Activated CD4-positive, alpha-beta T cell treated with anti-CD3 and anti-CD28 coated beads, Interleukin-2, amount 50 U/mL, for 48 hours (primary cell): ENCODE measurements around the gene NAMPT.
"Not testable (repeated sequence)": the region's sequence is repeated elsewhere in the genome, so short reads cannot be mapped to it uniquely, and the experiment has no call there.

Experiments
- DNase-seq, 2 experiments: peaks; one replicate each; pipeline ENCODE4 v3.0.0-alpha.2; 2020

Gene NAMPT

GRCh38 chr7:106298631-106299030, 13.8 kb upstream of the NAMPT start:
- not testable (repeated sequence) for DNase-seq

DNA sequence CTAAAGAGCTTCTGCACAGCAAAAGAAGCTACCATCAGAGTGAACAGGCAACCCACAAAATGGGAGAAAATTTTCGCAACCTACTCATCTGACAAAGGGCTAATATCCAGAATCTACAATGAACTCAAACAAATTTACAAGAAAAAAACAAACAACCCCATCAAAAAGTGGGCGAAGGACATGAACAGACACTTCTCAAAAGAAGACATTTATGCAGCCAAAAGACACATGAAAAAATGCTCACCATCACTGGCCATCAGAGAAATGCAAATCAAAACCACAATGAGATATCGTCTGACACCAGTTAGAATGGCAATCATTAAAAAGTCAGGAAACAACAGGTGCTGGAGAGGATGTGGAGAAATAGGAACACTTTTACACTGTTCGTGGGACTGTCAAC, 13.4 kb upstream of the NAMPT start:
- DNase-seq: not testable (repeated sequence)

DNA sequence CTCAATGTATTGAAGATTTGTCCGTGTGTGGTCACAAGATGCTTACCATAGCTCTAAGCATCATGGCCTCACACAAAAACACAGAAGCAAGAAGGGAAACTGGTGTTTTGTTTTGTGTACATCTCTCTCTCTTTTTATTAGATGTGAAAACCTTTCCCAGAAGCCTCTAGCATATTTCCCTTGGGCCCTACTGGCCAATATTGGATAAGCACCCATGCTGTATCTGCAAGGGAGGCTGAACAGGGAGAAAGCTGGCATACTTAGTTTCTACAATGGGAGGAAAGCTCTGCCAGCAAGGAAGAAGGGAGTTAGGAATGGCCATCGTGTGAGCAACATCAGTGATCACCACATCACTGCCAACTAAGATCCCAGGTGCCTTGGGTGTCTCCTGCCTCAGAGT, 9.6 kb upstream of the NAMPT start:
- DNase-seq: no peak

- no peak for DNase-seq
Measured at GRCh38 chr7:106291247-106291646, 6.5 kb upstream of the NAMPT start.

GRCh38 chr7:106290319-106290718, 5.5 kb upstream of the NAMPT start:
- DNase-seq: no peak

GRCh38 chr7:106289848-106290247, 5.1 kb upstream of the NAMPT start:
- no peak for DNase-seq

- DNase-seq: no peak
Measured at GRCh38 chr7:106288263-106288662, 3.5 kb upstream of the NAMPT start.

DNA sequence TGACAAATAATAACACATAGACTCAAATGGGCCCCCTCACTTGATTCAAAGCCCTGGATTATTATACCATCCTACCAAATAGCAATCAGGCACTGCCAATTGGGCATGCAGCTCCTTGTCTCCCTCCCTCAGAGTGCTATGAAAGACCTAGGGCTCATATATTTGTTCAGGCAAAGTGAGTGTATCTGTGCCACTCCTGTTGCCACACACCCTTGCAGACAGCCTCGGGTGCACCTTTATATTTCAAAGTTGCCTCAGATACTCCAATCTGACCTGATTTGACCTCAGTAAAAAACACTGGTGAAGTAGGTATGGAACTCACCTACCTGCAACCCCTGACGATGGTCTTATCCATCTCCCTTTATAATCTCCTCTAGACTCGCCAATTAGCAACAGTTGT, 3.0 kb upstream of the NAMPT start:
- DNase-seq: no peak

DNA sequence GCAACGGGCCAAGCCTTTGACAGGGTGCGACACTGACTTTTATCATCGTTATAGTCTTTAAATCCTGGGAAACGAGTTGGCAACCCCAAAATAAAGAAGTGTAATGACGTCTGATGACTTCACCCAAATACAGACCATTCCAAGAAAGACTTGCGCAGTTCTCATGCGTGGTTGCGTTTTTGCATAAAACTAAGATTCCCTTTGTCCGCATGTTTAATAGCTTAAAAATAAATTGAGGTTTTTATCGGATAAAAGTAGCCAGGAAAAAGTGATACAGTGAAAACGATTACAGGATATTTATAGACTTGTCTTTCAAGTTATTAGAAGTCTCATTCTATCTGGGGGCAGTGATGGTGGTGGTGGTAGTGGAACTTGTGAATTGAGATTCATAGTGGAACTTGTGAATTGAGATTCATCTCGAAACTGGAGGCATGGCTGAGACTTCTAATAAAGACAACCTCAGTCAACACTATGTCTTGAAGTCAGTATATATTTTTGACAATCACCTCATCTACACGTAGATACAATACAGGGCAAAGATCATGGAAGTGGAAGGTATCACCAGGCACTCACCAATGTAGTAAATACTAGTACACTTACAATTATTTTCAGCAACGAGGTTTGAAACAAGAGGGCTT, 1.2 kb upstream of the NAMPT start:
- DNase-seq: peak in 1 of 2 experiments; percentile 46

DNA sequence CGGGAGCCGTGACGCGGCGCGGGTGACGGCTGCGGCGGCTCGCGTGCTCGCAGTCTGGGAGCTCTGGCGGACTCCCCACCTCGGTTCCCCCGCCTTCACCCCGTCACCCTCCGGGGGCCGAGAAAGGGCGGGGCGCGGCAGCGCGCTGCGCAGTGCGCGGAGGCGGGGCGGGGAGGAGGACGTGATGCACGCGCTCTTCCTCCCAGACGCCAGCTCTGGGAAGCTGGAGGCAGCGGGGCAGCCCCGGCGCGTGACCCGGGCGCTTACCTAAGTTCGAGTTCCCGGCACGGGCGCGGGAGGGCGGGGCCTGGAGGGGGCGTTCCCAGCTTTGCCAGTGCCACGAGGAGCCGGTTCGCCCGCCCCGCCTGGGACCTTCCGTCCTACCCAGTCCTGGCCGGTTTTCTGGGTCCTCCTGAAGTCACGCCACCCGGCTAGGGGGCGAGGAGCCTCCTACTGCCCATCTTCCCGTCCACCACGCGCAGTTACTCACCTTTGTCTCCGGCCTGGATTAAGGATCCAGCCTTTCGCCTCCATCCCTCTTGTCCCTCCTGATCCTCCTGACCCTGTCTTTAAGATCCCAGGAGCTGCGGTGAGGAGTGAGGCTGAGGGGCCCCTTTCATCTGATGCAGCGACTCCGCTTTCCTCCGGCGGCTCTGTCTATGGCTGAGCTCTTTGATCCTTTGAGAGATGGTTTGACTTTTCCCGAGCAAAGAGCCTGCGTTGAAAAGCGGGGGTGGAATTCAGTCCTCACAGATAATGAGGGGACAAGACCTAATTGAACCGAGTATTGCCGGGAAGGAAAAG, 470 bp upstream of the NAMPT start:
- DNase-seq: peak; percentile 100

- peak; percentile 53 to 55 for DNase-seq
Measured at GRCh38 chr7:106283831-106284713, 711 bp downstream of the NAMPT start.

- no peak for DNase-seq
Measured at GRCh38 chr7:106283501-106283830, 1.3 kb downstream of the NAMPT start.

- DNase-seq: no peak
Measured at GRCh38 chr7:106282852-106283251, 1.9 kb downstream of the NAMPT start.

- DNase-seq: no peak
Measured at GRCh38 chr7:106282390-106282789, 2.4 kb downstream of the NAMPT start.

DNA sequence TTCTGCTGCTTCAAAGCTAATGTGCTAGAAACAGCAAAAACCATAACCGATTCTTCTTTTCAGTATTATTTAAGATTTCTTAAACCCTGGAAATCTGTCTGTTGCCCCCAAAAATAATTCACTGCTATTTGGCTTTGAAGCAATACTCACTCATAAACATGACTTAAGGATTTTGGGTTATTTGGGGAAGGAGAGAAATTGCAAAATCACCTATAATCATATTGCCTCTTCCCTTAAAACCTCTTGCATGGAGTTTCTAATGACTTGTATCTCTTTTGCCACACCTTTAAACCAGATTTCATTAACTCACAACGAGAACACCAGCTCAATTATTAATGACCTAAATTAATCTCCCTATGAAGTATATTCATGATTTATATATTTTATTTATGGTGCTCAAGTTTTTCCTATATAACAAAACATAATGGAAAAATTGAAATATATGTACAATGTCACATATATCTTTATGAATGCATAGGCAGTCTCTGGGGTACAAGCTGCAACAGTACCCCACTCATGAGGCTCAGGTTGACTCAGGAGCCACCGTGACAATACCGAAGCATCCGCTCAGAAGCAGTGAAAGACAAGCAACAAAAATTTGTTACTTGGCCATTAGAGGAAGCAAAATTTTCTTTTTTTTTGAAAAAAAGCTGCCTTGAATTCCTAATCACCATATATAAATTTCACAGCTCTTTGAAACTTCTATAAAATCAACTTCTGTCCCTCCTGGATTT, 3.0 kb downstream of the NAMPT start:
- DNase-seq: no peak

DNA sequence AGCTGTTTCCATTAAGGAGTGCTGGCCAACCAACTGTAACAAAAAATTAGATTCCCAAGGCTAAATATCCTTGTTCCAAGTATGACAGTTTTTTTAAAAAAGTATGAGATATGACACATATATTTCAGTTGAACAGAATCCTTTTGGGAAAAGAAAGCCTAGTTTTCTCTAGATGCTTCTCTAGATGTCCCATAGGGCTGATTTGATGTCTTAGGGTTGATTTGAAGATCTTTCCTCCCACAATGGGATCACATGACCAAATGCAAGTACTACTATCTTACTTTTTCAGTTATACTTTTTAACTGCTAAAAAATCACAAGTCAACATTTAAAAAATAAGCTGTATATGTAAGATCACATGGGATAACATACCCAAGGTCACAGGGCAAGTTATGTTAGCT, 3.7 kb downstream of the NAMPT start:
- DNase-seq: no peak

- DNase-seq: peak; percentile 32 to 53
Measured at GRCh38 chr7:106279425-106280197, 5.2 kb downstream of the NAMPT start.

- DNase-seq: no peak
Measured at GRCh38 chr7:106278695-106279094, 6.1 kb downstream of the NAMPT start.

DNA sequence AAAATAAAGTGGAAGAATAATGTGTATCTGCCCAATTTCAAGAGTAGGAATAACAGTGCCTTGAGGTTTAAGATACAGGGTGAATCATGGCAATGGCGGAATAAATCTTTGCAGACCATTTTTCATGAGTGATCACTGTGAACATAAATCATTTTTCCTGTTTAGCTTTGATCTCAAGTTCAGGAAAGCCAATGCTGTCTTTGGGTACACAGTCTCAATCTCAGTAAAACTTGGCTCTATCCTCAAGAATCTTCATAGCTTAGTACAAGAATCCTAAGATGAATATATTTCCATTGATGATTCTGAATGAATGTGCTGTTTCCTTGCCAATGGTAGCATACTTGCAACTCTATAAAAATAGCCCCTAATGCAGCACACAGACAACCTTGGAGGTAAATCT, 6.8 kb downstream of the NAMPT start:
- DNase-seq: no peak

DNA sequence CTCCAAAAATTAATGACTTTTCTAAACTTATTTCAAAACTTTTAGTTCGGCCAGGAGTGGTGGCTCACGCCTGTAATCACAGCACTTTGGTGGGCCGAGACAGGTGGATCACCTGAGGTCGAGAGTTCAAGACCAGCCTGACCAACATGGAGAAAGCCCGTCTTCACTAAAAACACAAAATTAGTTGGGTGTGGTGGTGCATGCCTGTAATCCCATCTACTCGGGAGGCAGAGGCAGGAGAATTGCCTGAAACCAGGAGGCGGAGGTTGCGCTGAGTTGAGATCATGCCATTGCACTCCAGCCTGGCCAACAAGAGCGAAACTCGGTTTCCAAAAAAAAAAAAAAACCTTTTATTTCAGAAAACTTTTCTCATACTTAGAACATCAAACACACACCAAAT, 8.3 kb downstream of the NAMPT start:
- DNase-seq: no peak

- DNase-seq: no peak
Measured at GRCh38 chr7:106273009-106273668, 11.6 kb downstream of the NAMPT start.
